ENCODE results near the gene GNG3. TPM values are rescaled to one million over a fixed set of nuclear protein-coding genes. Genes with fewer than 3 reads are reported as not detected.
A peak's percentile ranks its signal among the peaks of the same experiment; 100 is the strongest.

Gene GNG3
- total RNA-seq, 1 experiment from 2014 or later: not detected

DNA sequence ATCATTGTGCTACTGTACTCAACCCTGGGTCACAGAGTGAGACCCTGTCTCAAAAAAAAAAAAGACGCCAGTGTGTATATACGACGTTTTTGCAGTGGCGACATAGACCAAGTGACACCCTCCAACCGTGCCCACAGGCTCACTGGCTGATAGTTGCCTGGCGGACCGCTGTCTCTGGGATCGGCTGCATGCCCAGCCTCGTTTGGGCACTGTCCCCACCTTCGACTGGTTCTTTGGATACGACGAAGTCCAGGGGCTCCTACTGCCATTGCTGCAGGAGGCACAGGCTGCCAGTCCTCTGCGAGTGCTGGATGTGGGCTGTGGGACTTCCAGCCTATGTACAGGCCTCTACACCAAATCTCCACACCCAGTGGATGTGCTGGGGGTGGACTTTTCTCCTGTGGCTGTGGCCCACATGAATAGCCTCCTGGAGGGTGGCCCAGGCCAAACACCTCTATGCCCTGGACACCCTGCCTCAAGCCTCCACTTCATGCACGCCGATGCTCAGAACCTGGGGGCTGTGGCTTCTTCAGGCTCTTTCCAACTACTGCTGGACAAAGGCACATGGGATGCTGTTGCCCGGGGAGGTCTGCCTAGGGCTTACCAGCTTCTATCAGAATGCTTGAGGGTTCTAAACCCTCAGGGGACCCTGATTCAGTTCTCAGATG is 41.1 kb upstream of the GNG3 start:
- no peak for TF ChIP-seq TCF7L2 (IDR thresholded peaks at IDR 0.05; ENCODE audit: borderline replicate concordance, extremely low read depth, insufficient read depth, insufficient read length)
- TF ChIP-seq, protein P1, sequence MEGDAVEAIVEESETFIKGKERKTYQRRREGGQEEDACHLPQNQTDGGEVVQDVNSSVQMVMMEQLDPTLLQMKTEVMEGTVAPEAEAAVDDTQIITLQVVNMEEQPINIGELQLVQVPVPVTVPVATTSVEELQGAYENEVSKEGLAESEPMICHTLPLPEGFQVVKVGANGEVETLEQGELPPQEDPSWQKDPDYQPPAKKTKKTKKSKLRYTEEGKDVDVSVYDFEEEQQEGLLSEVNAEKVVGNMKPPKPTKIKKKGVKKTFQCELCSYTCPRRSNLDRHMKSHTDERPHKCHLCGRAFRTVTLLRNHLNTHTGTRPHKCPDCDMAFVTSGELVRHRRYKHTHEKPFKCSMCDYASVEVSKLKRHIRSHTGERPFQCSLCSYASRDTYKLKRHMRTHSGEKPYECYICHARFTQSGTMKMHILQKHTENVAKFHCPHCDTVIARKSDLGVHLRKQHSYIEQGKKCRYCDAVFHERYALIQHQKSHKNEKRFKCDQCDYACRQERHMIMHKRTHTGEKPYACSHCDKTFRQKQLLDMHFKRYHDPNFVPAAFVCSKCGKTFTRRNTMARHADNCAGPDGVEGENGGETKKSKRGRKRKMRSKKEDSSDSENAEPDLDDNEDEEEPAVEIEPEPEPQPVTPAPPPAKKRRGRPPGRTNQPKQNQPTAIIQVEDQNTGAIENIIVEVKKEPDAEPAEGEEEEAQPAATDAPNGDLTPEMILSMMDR (IDR thresholded peaks at IDR 0.05 in 2 of 3, conservative IDR thresholded peaks at IDR 0.05 in 1 of 3; ENCODE audit: borderline replicate concordance in 1 of 3, insufficient read depth in 1 of 3, low read depth in 2 of 3, low read length in 2 of 3): no peak
- no peak for TF ChIP-seq EZH2 (IDR thresholded peaks at IDR 0.05)
- TF ChIP-seq POLR2A (IDR thresholded peaks at IDR 0.05; ENCODE audit: borderline replicate concordance, extremely low read depth, insufficient read depth, insufficient read length): peak; percentile 19
- TF ChIP-seq, protein P2, sequence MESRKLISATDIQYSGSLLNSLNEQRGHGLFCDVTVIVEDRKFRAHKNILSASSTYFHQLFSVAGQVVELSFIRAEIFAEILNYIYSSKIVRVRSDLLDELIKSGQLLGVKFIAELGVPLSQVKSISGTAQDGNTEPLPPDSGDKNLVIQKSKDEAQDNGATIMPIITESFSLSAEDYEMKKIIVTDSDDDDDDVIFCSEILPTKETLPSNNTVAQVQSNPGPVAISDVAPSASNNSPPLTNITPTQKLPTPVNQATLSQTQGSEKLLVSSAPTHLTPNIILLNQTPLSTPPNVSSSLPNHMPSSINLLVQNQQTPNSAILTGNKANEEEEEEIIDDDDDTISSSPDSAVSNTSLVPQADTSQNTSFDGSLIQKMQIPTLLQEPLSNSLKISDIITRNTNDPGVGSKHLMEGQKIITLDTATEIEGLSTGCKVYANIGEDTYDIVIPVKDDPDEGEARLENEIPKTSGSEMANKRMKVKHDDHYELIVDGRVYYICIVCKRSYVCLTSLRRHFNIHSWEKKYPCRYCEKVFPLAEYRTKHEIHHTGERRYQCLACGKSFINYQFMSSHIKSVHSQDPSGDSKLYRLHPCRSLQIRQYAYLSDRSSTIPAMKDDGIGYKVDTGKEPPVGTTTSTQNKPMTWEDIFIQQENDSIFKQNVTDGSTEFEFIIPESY (IDR thresholded peaks at IDR 0.05; ENCODE audit: extremely low read depth, insufficient replicate concordance, low read length): no peak
- no peak for TF ChIP-seq EZH2phosphoT487 (IDR thresholded peaks at IDR 0.05; ENCODE audit: borderline replicate concordance)
- no peak for TF ChIP-seq SP1 (IDR thresholded peaks at IDR 0.05; ENCODE audit: low read depth)
- peak; percentile 42 for TF ChIP-seq POLR2AphosphoS5 (IDR thresholded peaks at IDR 0.05; ENCODE audit: low read depth, low read length)
- TF ChIP-seq FOSL1 (IDR thresholded peaks at IDR 0.05; ENCODE audit: low read depth): no peak
- Histone ChIP-seq H3K36me3 (ENCODE audit: control insufficient read depth in 1 of 2, insufficient read depth in 2 of 2, low read length in 2 of 2) (peaks cover 11 to 32% of the 10 kb centered on the region in 2 experiments; a peak in 3 of 4 replicates), H3K79me2 (ENCODE audit: insufficient read depth, low read length) (peaks cover 68% of the 10 kb centered on the region), H3K27me3 (ENCODE audit: insufficient read depth, low read length) (no peaks in the 10 kb centered on the region), H3K4me1 (ENCODE audit: control insufficient read depth in 1 of 2, insufficient read depth in 2 of 2, low read length in 2 of 2) (peaks cover 30 to 54% of the 10 kb centered on the region in 2 experiments; a peak in 3 of 4 replicates), H3K4me2 (ENCODE audit: low read length) (peak overlapping the region; percentile 98), H3K27ac (ENCODE audit: low read depth, low read length) (peak overlapping the region; percentile 96), H3K9me2 (ENCODE audit: insufficient read depth) (no peaks in the 10 kb centered on the region), H4K20me1 (ENCODE audit: insufficient read depth) (no peaks in the 10 kb centered on the region), H2AFZ (ENCODE audit: low read depth, low read length, poor library complexity, severe bottlenecking) (no peak overlapping the region), H3K9ac (ENCODE audit: low read length) (peak overlapping the region; percentile 100), H3K4me3 (replicated peaks in 1 of 2; ENCODE audit: low read depth in 1 of 2, low read length in 2 of 2) (peak overlapping the region; percentile 99), H3K9me3 (ENCODE audit: control insufficient read depth in 1 of 2, insufficient read depth in 1 of 2, low read depth in 1 of 2, low read length in 2 of 2) (no peaks in the 10 kb centered on the region)
- peak; percentile 2; the same call in 1 of the 2 replicates for ATAC-seq
- intact Hi-C loops (cut with micrococcal nuclease): no loop called here
- no peak for DNase-seq (ENCODE audit: low read depth, low spot score)
- ChIA-PET RAD21 (ENCODE audit: low non-redundant PET in 1 of 2, low total read pairs in 2 of 2, uncharacterized antibody in 2 of 2, unreplicated experiment in 2 of 2) (no interaction called here), CTCF (interaction anchor here (1.6 to 1.9 kb wide), 2 partner anchors 11 to 120 kb away, joined by 5 to 6 read pairs; no protein-coding TSS in a partner anchor), POLR2A (interaction anchor here (1.0 to 8.9 kb wide), 13 partner anchors 8 to 272 kb away, joined by 3 to 195 read pairs (median 6); partner anchors contain the start of genes B3GAT3, EEF1G, GANAB and INTS5)
- BruUV-seq (replicated peaks): no TSS peak

Measured in HCT116 (cell line).